ENCODE results near the gene MAP3K21. TPM values are rescaled to one million over a fixed set of nuclear protein-coding genes. Genes with fewer than 3 reads are reported as not detected.

MAP3K21 gene
- polyA plus RNA-seq, 1 donor = 36.6 TPM

Other genes with a start within 250 kb of the MAP3K21 start
- gene PCNX2, start 32.0 kb upstream of the MAP3K21 start, polyA plus RNA-seq (ENCODE audit: insufficient read length) = 16.1 TPM

All from left kidney (tissue), 1 donor.